WTC11 (cell line): ENCODE measurements around the gene PSMB10. TPM values are rescaled to one million over a fixed set of nuclear protein-coding genes. Genes with fewer than 3 reads are reported as not detected.

Source experiments
- ATAC-seq: fragments of 200-7000 bp; cut with Tn5 transposase; 2 replicates; pipeline ENCODE4 v1.10.0; 2021; ENCODE audit warnings: mild to moderate bottlenecking, moderate library complexity
- CTCF ChIA-PET: fragments of 300-600 bp; sonication (Branson Sonifier 250); formaldehyde crosslinking; loops from one replicate; lab custom pipeline; 2021; ENCODE audit warnings: antibody characterized with exemption; lab: Charles Lee
- POLR2A ChIA-PET: fragments of 350-600 bp; sonication (Branson Sonifier 250); formaldehyde crosslinking; loops from one replicate; lab custom pipeline; 2021; ENCODE audit warnings: antibody characterized with exemption; lab: Charles Lee
- DNase-seq: peaks from one replicate; pipeline ENCODE4 v3.0.0; 2021; ENCODE audit warnings: low spot score
- H3K27ac Mint-ChIP-seq: 2 replicates; pipeline ENCODE4 v1.8.0; 2021; ENCODE audit warnings: mixed read lengths
- H3K27me3 Mint-ChIP-seq: 2 replicates; pipeline ENCODE4 v1.8.0; 2021; ENCODE audit warnings: low read depth, mild to moderate bottlenecking, moderate library complexity, mixed read lengths
- H3K36me3 Mint-ChIP-seq: 2 replicates; pipeline ENCODE4 v1.8.0; 2021; ENCODE audit warnings: mixed read lengths
- H3K4me1 Mint-ChIP-seq: 2 replicates; pipeline ENCODE4 v1.8.0; 2022; ENCODE audit warnings: mixed read lengths
- H3K4me3 Mint-ChIP-seq: 2 replicates; pipeline ENCODE4 v1.8.0; 2021; ENCODE audit warnings: mild to moderate bottlenecking, moderate library complexity, mixed read lengths
- H3K9me3 Mint-ChIP-seq: 2 replicates; pipeline ENCODE4 v1.8.0; 2021; ENCODE audit warnings: mixed read lengths
- CTCF ChIP-seq: fragments of 200-600 bp; IDR thresholded peaks from 2 replicates; pipeline ENCODE4 v1.8.0; 2022; ENCODE audit warnings: antibody characterized with exemption
- FOXP1 ChIP-seq: sonication (generic); formaldehyde crosslinking; IDR thresholded peaks from 2 replicates; pipeline ENCODE4 v1.8.0; 2022; ENCODE audit warnings: missing genetic modification reagents, mild to moderate bottlenecking, moderate library complexity, borderline replicate concordance
- GABPB1 ChIP-seq: sonication (generic); formaldehyde crosslinking; IDR thresholded peaks from 2 replicates; pipeline ENCODE4 v1.8.1; 2023; ENCODE audit warnings: mild to moderate bottlenecking, missing genetic modification reagents
- GRHL2 ChIP-seq: fragments of 250-450 bp; sonication (Bioruptor Pico); IDR thresholded peaks from 2 replicates; pipeline ENCODE4 v1.8.0; 2022; ENCODE audit warnings: mild to moderate bottlenecking, moderate library complexity; ENCODE audit not compliant: insufficient replicate concordance, severe bottlenecking
- GTF2I ChIP-seq: fragments of 250-450 bp; sonication (Bioruptor Pico); conservative IDR thresholded peaks from 2 replicates; pipeline ENCODE4 v1.4.0; 2021; ENCODE audit warnings: mild to moderate bottlenecking
- HMGA2 ChIP-seq: fragments of 250-450 bp; sonication (Bioruptor Pico); IDR thresholded peaks from 2 replicates; pipeline ENCODE4 v1.4.0; 2021; ENCODE audit warnings: mild to moderate bottlenecking, moderate library complexity
- IRF2 ChIP-seq: sonication (generic); formaldehyde crosslinking; IDR thresholded peaks from 2 replicates; pipeline ENCODE4 v1.8.0; 2022; ENCODE audit warnings: low read depth, missing genetic modification reagents, borderline replicate concordance
- MYBL2 ChIP-seq: sonication (generic); formaldehyde crosslinking; IDR thresholded peaks from 2 replicates; pipeline ENCODE4 v1.8.1; 2023; ENCODE audit warnings: mild to moderate bottlenecking, moderate library complexity, missing genetic modification reagents
- OVOL2 ChIP-seq: fragments of 250-450 bp; sonication (Bioruptor Pico); IDR thresholded peaks from 2 replicates; pipeline ENCODE4 v1.9.0; 2021; ENCODE audit warnings: mild to moderate bottlenecking, borderline replicate concordance
- ZNF121 ChIP-seq: sonication (generic); formaldehyde crosslinking; IDR thresholded peaks from 2 replicates; pipeline ENCODE4 v1.8.0; 2023; ENCODE audit warnings: missing genetic modification reagents
- ZNF219 ChIP-seq: sonication (generic); formaldehyde crosslinking; IDR thresholded peaks from 2 replicates; pipeline ENCODE4 v1.8.0; 2023; ENCODE audit warnings: missing genetic modification reagents, mild to moderate bottlenecking, borderline replicate concordance
- ZNF423 ChIP-seq: fragments of 250-450 bp; sonication (Bioruptor Pico); IDR thresholded peaks from 2 replicates; pipeline ENCODE4 v2.1.2; 2022; ENCODE audit warnings: mild to moderate bottlenecking, moderate library complexity
- total RNA-seq: library from RNA; stranded (reverse); gene quantifications from 3 replicates; pipeline ENCODE4 v1.2.3, GENCODE V29; 2021
- TF ChIP-seq, protein P1 (sequence below): sonication (generic); formaldehyde crosslinking; IDR thresholded peaks from 2 replicates; pipeline ENCODE4 v1.8.1; 2023; ENCODE audit warnings: mild to moderate bottlenecking, moderate library complexity, missing genetic modification reagents
- TF ChIP-seq, protein P2 (sequence below): sonication (generic); formaldehyde crosslinking; IDR thresholded peaks from 2 replicates; pipeline ENCODE4 v1.8.0; 2023; ENCODE audit warnings: mild to moderate bottlenecking, missing genetic modification reagents
- TF ChIP-seq, protein P3 (sequence below): fragments of 250-450 bp; sonication (Bioruptor Pico); IDR thresholded peaks from 2 replicates; pipeline ENCODE4 v2.1.2; 2022; ENCODE audit warnings: mild to moderate bottlenecking, moderate library complexity
- TF ChIP-seq, protein P4 (sequence below): sonication (generic); formaldehyde crosslinking; IDR thresholded peaks from 2 replicates; pipeline ENCODE4 v1.8.1; 2022; ENCODE audit warnings: missing genetic modification reagents, borderline replicate concordance
- TF ChIP-seq, protein P5 (sequence below): sonication (generic); formaldehyde crosslinking; IDR thresholded peaks from 2 replicates; pipeline ENCODE4 v1.8.1; 2022; ENCODE audit warnings: mild to moderate bottlenecking, missing genetic modification reagents, moderate library complexity, borderline replicate concordance

Gene PSMB10
- total RNA-seq, 1 experiment from 2014 or later: 40.9 TPM

GRCh38 chr16:67933805-67934204 lies 2.8 kb downstream of the PSMB10 start:
- H3K27ac Mint-ChIP-seq: no peak overlapping the region
- peaks cover 6% of the 10 kb centered on the region for H3K36me3 Mint-ChIP-seq
- H3K4me1 Mint-ChIP-seq: peaks cover 23% of the 10 kb centered on the region
- DNase-seq: no peak
- no peaks in the 10 kb centered on the region for H3K9me3 Mint-ChIP-seq
- no peak overlapping the region for H3K4me3 Mint-ChIP-seq
- POLR2A ChIA-PET: interaction anchor here (0.7 to 4.7 kb wide), 2 partner anchors 41 to 49 kb away, joined by 3 to 30 read pairs; partner anchors contain the start of genes NRN1L and PSKH1
- TF ChIP-seq, protein P1, sequence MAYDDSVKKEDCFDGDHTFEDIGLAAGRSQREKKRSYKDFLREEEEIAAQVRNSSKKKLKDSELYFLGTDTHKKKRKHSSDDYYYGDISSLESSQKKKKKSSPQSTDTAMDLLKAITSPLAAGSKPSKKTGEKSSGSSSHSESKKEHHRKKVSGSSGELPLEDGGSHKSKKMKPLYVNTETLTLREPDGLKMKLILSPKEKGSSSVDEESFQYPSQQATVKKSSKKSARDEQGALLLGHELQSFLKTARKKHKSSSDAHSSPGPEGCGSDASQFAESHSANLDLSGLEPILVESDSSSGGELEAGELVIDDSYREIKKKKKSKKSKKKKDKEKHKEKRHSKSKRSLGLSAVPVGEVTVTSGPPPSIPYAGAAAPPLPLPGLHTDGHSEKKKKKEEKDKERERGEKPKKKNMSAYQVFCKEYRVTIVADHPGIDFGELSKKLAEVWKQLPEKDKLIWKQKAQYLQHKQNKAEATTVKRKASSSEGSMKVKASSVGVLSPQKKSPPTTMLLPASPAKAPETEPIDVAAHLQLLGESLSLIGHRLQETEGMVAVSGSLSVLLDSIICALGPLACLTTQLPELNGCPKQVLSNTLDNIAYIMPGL (CRISPR knock-in tag): no peak
- TF ChIP-seq GTF2I: no peak
- TF ChIP-seq ZNF423: no peak
- no peak for TF ChIP-seq CTCF
- TF ChIP-seq GRHL2 (CRISPR knock-in tag): no peak
- TF ChIP-seq ZNF121: no peak
- TF ChIP-seq, protein P2, sequence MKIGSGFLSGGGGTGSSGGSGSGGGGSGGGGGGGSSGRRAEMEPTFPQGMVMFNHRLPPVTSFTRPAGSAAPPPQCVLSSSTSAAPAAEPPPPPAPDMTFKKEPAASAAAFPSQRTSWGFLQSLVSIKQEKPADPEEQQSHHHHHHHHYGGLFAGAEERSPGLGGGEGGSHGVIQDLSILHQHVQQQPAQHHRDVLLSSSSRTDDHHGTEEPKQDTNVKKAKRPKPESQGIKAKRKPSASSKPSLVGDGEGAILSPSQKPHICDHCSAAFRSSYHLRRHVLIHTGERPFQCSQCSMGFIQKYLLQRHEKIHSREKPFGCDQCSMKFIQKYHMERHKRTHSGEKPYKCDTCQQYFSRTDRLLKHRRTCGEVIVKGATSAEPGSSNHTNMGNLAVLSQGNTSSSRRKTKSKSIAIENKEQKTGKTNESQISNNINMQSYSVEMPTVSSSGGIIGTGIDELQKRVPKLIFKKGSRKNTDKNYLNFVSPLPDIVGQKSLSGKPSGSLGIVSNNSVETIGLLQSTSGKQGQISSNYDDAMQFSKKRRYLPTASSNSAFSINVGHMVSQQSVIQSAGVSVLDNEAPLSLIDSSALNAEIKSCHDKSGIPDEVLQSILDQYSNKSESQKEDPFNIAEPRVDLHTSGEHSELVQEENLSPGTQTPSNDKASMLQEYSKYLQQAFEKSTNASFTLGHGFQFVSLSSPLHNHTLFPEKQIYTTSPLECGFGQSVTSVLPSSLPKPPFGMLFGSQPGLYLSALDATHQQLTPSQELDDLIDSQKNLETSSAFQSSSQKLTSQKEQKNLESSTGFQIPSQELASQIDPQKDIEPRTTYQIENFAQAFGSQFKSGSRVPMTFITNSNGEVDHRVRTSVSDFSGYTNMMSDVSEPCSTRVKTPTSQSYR (CRISPR knock-in tag): no peak
- TF ChIP-seq OVOL2 (CRISPR knock-in tag): no peak
- TF ChIP-seq GABPB1 (CRISPR knock-in tag): no peak
- no peak for TF ChIP-seq FOXP1 (CRISPR knock-in tag)
- TF ChIP-seq ZNF219 (CRISPR knock-in tag): no peak
- TF ChIP-seq, protein P3, sequence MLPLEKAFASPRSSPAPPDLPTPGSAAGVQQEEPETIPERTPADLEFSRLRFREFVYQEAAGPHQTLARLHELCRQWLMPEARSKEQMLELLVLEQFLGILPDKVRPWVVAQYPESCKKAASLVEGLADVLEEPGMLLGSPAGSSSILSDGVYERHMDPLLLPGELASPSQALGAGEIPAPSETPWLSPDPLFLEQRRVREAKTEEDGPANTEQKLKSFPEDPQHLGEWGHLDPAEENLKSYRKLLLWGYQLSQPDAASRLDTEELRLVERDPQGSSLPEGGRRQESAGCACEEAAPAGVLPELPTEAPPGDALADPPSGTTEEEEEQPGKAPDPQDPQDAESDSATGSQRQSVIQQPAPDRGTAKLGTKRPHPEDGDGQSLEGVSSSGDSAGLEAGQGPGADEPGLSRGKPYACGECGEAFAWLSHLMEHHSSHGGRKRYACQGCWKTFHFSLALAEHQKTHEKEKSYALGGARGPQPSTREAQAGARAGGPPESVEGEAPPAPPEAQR (CRISPR knock-in tag): no peak
- no peak for TF ChIP-seq IRF2 (CRISPR knock-in tag)
- TF ChIP-seq, protein P4, sequence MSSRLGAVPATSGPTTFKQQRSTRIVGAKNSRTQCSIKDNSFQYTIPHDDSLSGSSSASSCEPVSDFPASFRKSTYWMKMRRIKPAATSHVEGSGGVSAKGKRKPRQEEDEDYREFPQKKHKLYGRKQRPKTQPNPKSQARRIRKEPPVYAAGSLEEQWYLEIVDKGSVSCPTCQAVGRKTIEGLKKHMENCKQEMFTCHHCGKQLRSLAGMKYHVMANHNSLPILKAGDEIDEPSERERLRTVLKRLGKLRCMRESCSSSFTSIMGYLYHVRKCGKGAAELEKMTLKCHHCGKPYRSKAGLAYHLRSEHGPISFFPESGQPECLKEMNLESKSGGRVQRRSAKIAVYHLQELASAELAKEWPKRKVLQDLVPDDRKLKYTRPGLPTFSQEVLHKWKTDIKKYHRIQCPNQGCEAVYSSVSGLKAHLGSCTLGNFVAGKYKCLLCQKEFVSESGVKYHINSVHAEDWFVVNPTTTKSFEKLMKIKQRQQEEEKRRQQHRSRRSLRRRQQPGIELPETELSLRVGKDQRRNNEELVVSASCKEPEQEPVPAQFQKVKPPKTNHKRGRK (CRISPR knock-in tag): no peak
- TF ChIP-seq, protein P5, sequence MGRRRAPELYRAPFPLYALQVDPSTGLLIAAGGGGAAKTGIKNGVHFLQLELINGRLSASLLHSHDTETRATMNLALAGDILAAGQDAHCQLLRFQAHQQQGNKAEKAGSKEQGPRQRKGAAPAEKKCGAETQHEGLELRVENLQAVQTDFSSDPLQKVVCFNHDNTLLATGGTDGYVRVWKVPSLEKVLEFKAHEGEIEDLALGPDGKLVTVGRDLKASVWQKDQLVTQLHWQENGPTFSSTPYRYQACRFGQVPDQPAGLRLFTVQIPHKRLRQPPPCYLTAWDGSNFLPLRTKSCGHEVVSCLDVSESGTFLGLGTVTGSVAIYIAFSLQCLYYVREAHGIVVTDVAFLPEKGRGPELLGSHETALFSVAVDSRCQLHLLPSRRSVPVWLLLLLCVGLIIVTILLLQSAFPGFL (CRISPR knock-in tag): no peak
- no peak for TF ChIP-seq HMGA2 (CRISPR knock-in tag)
- TF ChIP-seq MYBL2 (CRISPR knock-in tag): no peak
- no peaks in the 10 kb centered on the region for H3K27me3 Mint-ChIP-seq
- ATAC-seq: no peak
- CTCF ChIA-PET: interaction anchor here (1.0 to 4.0 kb wide), 6 partner anchors 9 to 413 kb away, joined by 3 to 52 read pairs (median 8); partner anchors contain the start of genes LCAT and NRN1L
